GM18511 (cell line): ENCODE data around the gene BOLA1.
"Not testable (repeated sequence)": the region's sequence is repeated elsewhere in the genome, so short reads cannot be mapped to it uniquely, and the experiment has no call there.

ENCODE experiments used
- ATAC-seq: cut with Tn5 transposase; IDR thresholded peaks from one replicate; pipeline ENCODE4 v1.9.1; 2021; ENCODE audit warnings: mild to moderate bottlenecking, moderate library complexity; ENCODE audit not compliant: unreplicated experiment

The BOLA1 gene

GRCh38 chr1:149899460-149900284 is at the start of gene BOLA1:
BOLA1 (plus strand) TSS chr1:149899568; CDS start chr1:149900060, 492 bp downstream.
- ATAC-seq: peak; percentile 98

GRCh38 chr1:149849947-149850360 is 49.4 kb upstream of the BOLA1 start:
- ATAC-seq: no peak

GRCh38 chr1:149850732-149851345 is 48.5 kb upstream of the BOLA1 start:
- peak; percentile 64 for ATAC-seq

- ATAC-seq: peak; percentile 44
These were observed 47.7 kb upstream of the BOLA1 start for GRCh38 chr1:149851585-149852213.

GRCh38 chr1:149852263-149852662 is 47.1 kb upstream of the BOLA1 start:
- ATAC-seq: peak; percentile 32

GRCh38 chr1:149860271-149860670 is 39.1 kb upstream of the BOLA1 start:
- peak; percentile 1 for ATAC-seq

- peak; percentile 74 for ATAC-seq
These were observed 38.5 kb upstream of the BOLA1 start for GRCh38 chr1:149860684-149861496.

- peak; percentile 2 for ATAC-seq
These were observed 37.8 kb upstream of the BOLA1 start for GRCh38 chr1:149861497-149862054.

- not testable (repeated sequence) for ATAC-seq
These were observed 32.5 kb upstream of the BOLA1 start for GRCh38 chr1:149866887-149867286.

- not testable (repeated sequence) for ATAC-seq
These were observed 26.3 kb upstream of the BOLA1 start for GRCh38 chr1:149873060-149873459.

GRCh38 chr1:149877211-149877946 is 22.0 kb upstream of the BOLA1 start:
- no peak for ATAC-seq

GRCh38 chr1:149879556-149879955 is 19.8 kb upstream of the BOLA1 start:
- no peak for ATAC-seq

- no peak for ATAC-seq
These were observed 17.5 kb upstream of the BOLA1 start for GRCh38 chr1:149881876-149882275.

- no peak for ATAC-seq
These were observed 15.6 kb upstream of the BOLA1 start for GRCh38 chr1:149883598-149884247.

- no peak for ATAC-seq
These were observed 14.7 kb upstream of the BOLA1 start for GRCh38 chr1:149884433-149885338.

GRCh38 chr1:149885339-149886120 is 13.8 kb upstream of the BOLA1 start:
- no peak for ATAC-seq

GRCh38 chr1:149886121-149886395 is 13.3 kb upstream of the BOLA1 start:
- not testable (repeated sequence) for ATAC-seq
